ENCODE measurements around the gene ZNF425.

The ZNF425 gene

GRCh38 chr7:149072438-149072775 is 53.7 kb downstream of the ZNF425 start:
- Histone ChIP-seq H3K4me2 (ENCODE audit: low read length) (no peak overlapping the region), H3F3A (ENCODE audit: control insufficient read depth, insufficient read depth) (0 out of 2 replicates have a peak, but pooled peaks cover 2% of the 10 kb centered on the region), H4K20me1 (ENCODE audit: control insufficient read depth, insufficient read depth, low read depth, low read length) (no peaks in the 10 kb centered on the region; the same call in 1 of the 2 replicates), H3K36me3 (ENCODE audit: control insufficient read depth, low read length) (peaks cover 56% of the 10 kb centered on the region), H3K27me3 (ENCODE audit: control insufficient read depth, low read length) (no peaks in the 10 kb centered on the region), H3K4me3 (ENCODE audit: low read length) (no peak overlapping the region), H3K4me1 (ENCODE audit: control insufficient read depth, low read length) (no peaks in the 10 kb centered on the region; the same call in 1 of the 2 replicates), H3K27ac (ENCODE audit: low read depth, low read length) (no peak overlapping the region), H3K79me2 (ENCODE audit: control insufficient read depth, low read length) (no peaks in the 10 kb centered on the region), H3K9me2 (replicated peaks; ENCODE audit: control insufficient read depth, low read length) (no peaks in the 10 kb centered on the region), H3K9me3 (ENCODE audit: control insufficient read depth, insufficient read depth, low read length) (no peaks in the 10 kb centered on the region)
- TF ChIP-seq EZH2phosphoT487 (IDR thresholded peaks at IDR 0.05; ENCODE audit: borderline replicate concordance, low read length) (no peak), CTCF (IDR thresholded peaks at IDR 0.05; ENCODE audit: low read depth, low read length, poor library complexity, severe bottlenecking) (no peak)

GRCh38 chr7:149071641-149072437 is 54.3 kb downstream of the ZNF425 start:
- H3K79me2 ChIP-seq (ENCODE audit: control insufficient read depth, low read length) = no peaks in the 10 kb centered on the region
- H3K4me1 ChIP-seq (ENCODE audit: control insufficient read depth, low read length) = no peaks in the 10 kb centered on the region; the same call in 1 of the 2 replicates
- H3K4me3 ChIP-seq (ENCODE audit: low read length) = no peak overlapping the region
- 0 out of 2 replicates have a peak, but pooled peaks cover 2% of the 10 kb centered on the region for H3F3A ChIP-seq (ENCODE audit: control insufficient read depth, insufficient read depth)
- H3K4me2 ChIP-seq (ENCODE audit: low read length) = no peak overlapping the region
- no peaks in the 10 kb centered on the region for H3K27me3 ChIP-seq (ENCODE audit: control insufficient read depth, low read length)
- H3K27ac ChIP-seq (ENCODE audit: low read depth, low read length) = no peak overlapping the region
- H3K9me2 ChIP-seq (replicated peaks; ENCODE audit: control insufficient read depth, low read length) = no peaks in the 10 kb centered on the region
- no peaks in the 10 kb centered on the region; the same call in 1 of the 2 replicates for H4K20me1 ChIP-seq (ENCODE audit: control insufficient read depth, insufficient read depth, low read depth, low read length)
- no peak for TF ChIP-seq EZH2phosphoT487 (IDR thresholded peaks at IDR 0.05; ENCODE audit: borderline replicate concordance, low read length)
- TF ChIP-seq CTCF (IDR thresholded peaks at IDR 0.05; ENCODE audit: low read depth, low read length, poor library complexity, severe bottlenecking) = no peak
- H3K9me3 ChIP-seq (ENCODE audit: control insufficient read depth, insufficient read depth, low read length) = no peaks in the 10 kb centered on the region
- H3K36me3 ChIP-seq (ENCODE audit: control insufficient read depth, low read length) = peaks cover 52% of the 10 kb centered on the region

GRCh38 chr7:149071182-149071635 is 54.9 kb downstream of the ZNF425 start:
- Histone ChIP-seq H3K9me3 (ENCODE audit: control insufficient read depth, insufficient read depth, low read length) (no peaks in the 10 kb centered on the region), H3K4me2 (ENCODE audit: low read length) (no peak overlapping the region), H3K4me3 (ENCODE audit: low read length) (no peak overlapping the region), H3K27ac (ENCODE audit: low read depth, low read length) (no peak overlapping the region), H3K4me1 (ENCODE audit: control insufficient read depth, low read length) (no peaks in the 10 kb centered on the region; the same call in 1 of the 2 replicates), H4K20me1 (ENCODE audit: control insufficient read depth, insufficient read depth, low read depth, low read length) (no peaks in the 10 kb centered on the region; the same call in 1 of the 2 replicates), H3F3A (ENCODE audit: control insufficient read depth, insufficient read depth) (0 out of 2 replicates have a peak, but pooled peaks cover 2% of the 10 kb centered on the region), H3K9me2 (replicated peaks; ENCODE audit: control insufficient read depth, low read length) (no peaks in the 10 kb centered on the region), H3K27me3 (ENCODE audit: control insufficient read depth, low read length) (no peaks in the 10 kb centered on the region), H3K79me2 (ENCODE audit: control insufficient read depth, low read length) (no peaks in the 10 kb centered on the region), H3K36me3 (ENCODE audit: control insufficient read depth, low read length) (peaks cover 51% of the 10 kb centered on the region)
- TF ChIP-seq EZH2phosphoT487 (IDR thresholded peaks at IDR 0.05; ENCODE audit: borderline replicate concordance, low read length) (no peak), CTCF (IDR thresholded peaks at IDR 0.05; ENCODE audit: low read depth, low read length, poor library complexity, severe bottlenecking) (no peak)
